GM12892 (cell line): ENCODE results near the gene TMF1.

Experiments
- DNase-seq: peaks from one replicate; pipeline ENCODE4 v3.0.0; 2011; ENCODE audit not compliant: insufficient read length
- FAIRE-seq: peaks from 2 replicates; lab custom pipeline; 2011; peaks lifted over from hg19 to GRCh38; lab: Jason Lieb, UNC
- POLR2A ChIP-seq: IDR thresholded peaks from 2 replicates; pipeline ENCODE4 v1.6.1; 2011; ENCODE audit warnings: low read depth, low read length, control low read depth
- POLR2AphosphoS5 ChIP-seq: IDR thresholded peaks from 2 replicates; pipeline ENCODE4 v1.6.1; 2011; ENCODE audit warnings: low read depth, low read length, control low read depth
- TAF1 ChIP-seq: IDR thresholded peaks from 2 replicates; pipeline ENCODE4 v1.6.1; 2011; ENCODE audit warnings: low read depth, mild to moderate bottlenecking, control low read depth, low read length, borderline replicate concordance

The TMF1 gene

DNA sequence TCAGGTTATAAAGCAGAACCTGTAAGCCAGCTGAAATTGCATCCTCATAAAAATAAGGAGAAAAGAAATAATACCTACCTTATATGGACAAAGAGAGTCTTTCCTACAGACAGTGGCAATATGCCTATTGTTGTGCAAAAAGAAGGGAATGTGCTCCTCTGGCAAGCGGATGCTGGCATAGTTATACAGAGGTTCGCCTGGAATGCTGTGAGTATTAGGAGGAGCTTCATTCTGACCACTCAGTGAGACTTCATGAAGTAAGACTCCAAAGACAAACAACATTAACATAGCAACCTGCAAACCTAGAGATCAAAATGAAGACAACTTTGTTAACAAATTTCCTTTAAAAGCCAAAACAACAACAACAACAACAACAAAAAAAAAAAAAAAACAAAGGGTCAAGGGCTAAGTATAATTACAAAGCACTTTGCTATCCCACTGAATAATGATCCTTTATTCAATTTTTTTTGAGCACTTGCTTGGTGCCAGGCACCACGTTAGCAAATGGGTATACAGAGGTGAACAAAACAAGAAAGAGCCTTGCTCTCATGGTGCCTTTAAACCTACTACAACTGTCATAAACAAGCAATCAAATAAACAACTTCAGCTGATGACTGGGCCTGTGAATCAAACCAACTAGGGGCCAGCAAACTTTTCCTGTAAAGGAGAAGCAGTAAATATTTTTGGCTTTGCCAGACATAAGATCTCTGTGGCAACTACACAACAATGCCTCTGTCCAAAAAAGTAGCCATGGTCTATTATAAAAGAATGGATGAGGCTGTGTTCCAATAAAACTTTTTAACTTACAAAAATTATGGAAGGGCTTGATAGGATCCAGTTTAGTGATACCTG lies 42.3 kb downstream of the TMF1 start:
- no peak for FAIRE-seq
- TF ChIP-seq TAF1 (no peak), POLR2AphosphoS5 (no peak), POLR2A (no peak)
- DNase-seq: no peak

DNA sequence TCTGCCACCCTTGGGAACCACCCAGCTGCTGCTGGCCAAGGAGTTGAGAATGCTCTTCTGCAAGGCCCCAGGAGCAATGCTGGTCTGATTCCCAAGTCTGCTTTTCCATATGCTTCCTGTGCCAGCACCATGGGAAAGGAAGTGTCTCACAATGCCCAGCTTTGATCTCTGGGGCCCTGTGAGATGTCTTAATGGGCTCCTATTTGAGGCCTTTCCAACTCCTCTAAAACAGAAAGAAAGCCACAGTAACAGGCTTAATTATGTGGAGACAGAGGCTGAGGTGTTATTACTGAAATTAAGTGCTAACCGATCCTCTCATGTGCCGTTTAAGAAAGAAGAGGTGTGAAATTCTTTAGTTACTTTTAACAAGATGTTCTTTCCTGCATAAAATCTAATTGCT lies 43.2 kb downstream of the TMF1 start:
- TF ChIP-seq POLR2AphosphoS5 (no peak), POLR2A (no peak), TAF1 (no peak)
- no peak for DNase-seq
- FAIRE-seq: no peak

DNA sequence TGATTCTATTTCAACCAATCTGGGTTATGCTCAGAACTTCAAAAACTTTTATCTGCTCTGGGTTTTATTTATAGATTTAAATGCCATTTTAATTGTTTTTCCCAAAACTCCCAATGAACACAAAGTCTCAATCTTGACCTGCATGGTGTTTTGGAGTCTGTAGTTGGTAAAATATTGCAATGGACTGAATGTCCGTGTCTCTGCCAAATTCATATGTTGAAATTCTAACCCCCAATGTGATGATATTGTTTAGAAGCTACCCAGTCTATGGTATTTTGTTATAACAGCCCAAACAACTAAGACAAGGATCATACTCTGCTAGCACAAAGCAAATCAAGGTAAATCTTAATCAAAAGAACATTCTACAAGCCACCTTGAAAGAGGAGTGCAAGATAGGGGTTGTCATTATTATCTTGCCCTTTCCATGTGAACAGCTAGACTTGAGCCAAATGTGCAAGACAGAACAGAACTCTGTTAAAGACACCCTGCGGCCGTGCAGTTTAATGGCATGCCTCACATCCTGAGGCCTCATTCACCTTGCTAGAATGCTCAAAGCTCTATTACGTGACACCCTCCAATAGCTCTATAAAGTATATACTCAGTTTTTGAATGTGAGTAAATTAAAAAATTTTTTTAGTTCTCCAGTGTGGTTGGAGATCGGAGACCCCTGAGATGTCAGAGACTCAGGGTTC lies 46.2 kb downstream of the TMF1 start:
- TF ChIP-seq POLR2A: no peak
- no peak for TF ChIP-seq TAF1
- no peak for TF ChIP-seq POLR2AphosphoS5
- no peak for FAIRE-seq
- no peak for DNase-seq

DNA sequence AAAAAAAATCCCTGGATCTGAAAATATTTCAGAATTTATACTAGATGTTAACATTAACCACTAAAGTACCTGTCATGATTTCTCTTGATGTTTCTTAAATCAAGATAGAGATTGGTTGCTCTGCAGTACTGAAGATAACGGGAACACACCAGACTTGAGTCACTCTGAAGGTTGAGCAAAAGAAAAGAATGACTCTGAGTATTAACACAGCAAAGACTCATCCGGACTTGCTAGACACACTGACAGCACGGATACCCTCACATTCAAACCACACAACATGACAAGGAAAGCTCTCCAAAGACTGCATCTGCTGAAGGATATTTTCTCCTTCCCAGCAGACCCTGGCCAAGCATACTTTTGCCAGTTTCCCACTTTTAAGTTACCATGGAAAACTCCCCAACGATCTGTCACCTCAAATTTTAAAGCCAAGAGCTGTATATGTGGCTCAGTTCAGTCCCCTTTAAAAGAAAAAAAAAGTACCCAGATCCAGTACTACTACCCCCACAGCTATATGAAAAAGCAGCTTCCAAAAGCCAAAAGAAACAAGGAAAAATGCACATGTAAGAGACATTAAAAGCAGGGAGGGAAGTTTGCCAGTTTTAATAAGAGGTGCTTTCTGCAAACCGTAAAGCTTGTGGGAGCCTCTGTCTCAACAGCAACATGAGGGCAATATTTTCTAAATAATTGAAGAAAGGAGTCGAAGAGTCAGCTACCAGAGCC lies 46.9 kb downstream of the TMF1 start:
- FAIRE-seq (no peak), DNase-seq (no peak)
- TF ChIP-seq POLR2A (no peak), POLR2AphosphoS5 (no peak), TAF1 (no peak)

DNA sequence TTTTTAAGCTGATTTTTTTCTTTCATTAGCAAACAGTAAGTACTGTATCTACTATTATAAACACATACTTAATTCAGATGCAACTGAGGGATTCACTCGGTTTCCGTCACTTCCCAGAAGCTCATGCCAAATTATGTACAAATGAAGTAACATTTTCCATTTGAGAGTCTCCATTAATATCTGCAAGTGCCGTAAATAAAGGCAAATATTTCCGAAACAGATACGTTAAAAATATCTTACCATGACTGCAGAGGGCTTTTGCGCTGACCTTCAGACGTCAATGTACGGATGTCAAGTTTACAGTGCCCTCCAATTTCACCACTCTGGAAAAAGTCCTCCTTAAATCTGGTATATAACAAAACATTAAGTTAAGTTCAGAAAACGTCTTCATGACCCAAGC lies 48.0 kb downstream of the TMF1 start:
- TF ChIP-seq TAF1 (no peak), POLR2AphosphoS5 (no peak), POLR2A (no peak)
- DNase-seq (no peak), FAIRE-seq (no peak)

DNA sequence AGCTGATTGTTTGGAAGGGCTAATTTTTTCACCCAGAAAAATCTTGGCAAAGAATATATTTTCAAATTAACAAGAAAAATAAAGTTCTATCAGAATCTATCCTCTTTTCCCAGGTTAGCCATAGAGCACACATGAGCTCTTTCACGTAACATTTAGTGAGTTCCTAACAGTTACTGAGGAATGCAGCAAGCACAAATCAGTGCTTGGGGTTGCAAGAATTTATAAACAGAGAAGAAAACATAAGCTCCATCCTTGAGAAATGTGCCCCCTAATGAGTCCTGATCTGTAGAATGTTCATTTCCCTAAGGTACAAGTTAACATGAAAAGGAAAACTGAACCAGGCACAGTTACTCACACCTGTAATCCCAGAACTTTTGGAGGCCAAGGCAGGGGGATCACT lies 52.5 kb downstream of the TMF1 start:
- TF ChIP-seq POLR2A (no peak), POLR2AphosphoS5 (no peak), TAF1 (no peak)
- FAIRE-seq: no peak
- no peak for DNase-seq

DNA sequence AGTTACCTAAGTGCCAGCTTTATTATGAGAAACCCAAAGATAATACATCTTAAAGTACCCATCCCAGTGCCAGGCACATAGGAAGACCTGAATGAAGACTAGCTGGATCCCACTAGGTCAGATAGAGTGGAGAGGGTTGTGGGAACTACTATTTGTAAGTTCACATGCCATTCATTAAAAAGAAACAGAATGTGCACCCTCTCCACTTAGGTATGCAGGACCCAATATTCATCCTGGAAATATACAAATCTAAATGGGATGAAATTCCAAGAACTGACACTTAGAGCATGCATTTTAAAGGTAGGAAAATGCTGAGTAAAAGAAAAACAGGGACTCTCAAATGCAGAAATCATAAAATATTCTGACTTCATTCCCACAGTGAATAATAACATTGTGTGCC lies 53.0 kb downstream of the TMF1 start:
- DNase-seq: no peak
- TF ChIP-seq POLR2A: no peak
- TF ChIP-seq POLR2AphosphoS5: no peak
- TF ChIP-seq TAF1: no peak
- FAIRE-seq: no peak

DNA sequence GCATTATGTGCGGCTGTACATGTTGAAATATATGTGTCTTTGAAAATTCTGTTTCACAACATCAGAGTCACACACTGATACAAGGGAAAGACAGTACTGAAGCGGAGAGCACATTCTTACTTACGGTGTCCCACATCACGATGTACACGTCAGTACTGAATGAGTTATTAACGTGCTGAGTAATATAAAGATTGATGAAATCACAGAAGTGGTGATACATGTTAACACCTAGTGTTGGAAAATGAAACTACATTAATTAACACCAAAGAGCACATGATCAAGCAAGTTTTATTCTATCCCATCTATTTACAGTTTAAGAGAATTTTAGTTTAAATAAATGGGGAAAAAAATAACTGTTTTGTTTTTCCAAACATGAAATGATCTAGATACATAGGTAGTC lies 54.2 kb downstream of the TMF1 start:
- TF ChIP-seq POLR2A: no peak
- no peak for TF ChIP-seq TAF1
- no peak for TF ChIP-seq POLR2AphosphoS5
- no peak for DNase-seq
- FAIRE-seq: no peak

DNA sequence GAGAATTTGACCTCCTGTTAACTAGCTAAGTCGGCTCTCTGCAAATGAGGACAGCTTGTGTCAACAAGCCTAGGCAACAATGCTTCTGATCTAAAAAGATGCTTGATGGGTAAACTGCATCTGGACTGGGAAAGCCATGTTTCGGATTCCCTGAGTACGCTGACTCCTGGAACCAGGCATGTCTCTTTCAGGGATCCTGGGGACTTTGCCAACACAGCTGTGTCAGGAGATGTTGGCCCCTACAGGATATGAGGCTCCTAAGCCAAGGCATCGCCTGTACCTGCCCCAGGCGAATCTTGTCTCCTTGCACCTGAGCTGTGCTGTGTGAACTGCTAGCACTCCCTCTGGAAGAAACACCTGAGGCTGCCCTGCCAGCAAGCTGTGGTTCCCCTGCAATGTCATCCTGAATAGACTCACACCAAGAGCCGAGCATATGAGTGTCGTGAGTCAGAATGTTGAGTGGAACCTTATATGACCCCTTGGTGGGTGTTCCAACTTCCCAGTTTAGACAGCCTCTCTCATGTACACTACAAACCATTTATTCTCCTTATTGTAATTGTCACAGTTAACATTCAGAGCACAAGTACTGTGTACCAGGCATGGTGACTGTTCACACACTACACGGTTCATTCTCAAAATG lies 55.7 kb downstream of the TMF1 start:
- FAIRE-seq (no peak), DNase-seq (no peak)
- TF ChIP-seq TAF1: no peak

DNA sequence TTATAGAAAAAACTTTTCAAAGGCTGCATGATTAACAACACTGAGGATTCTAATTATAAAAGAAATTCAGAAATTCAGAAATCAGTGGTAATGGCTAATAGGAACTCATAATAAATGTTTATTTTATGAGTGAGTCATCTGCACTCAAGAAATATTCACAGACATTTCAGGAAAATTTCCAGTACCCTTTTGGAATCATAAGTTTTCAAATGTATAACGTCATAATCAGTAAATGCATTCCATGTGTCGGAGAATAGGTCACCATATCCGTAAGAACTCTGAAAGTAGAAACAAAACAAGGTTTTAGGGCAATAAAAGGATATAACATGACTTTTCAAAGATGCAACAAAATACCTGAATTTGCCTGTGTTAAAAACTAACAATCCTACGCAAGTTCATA lies 63.4 kb downstream of the TMF1 start:
- TF ChIP-seq POLR2AphosphoS5 (no peak), TAF1 (no peak), POLR2A (no peak)
- DNase-seq (no peak), FAIRE-seq (no peak)

DNA sequence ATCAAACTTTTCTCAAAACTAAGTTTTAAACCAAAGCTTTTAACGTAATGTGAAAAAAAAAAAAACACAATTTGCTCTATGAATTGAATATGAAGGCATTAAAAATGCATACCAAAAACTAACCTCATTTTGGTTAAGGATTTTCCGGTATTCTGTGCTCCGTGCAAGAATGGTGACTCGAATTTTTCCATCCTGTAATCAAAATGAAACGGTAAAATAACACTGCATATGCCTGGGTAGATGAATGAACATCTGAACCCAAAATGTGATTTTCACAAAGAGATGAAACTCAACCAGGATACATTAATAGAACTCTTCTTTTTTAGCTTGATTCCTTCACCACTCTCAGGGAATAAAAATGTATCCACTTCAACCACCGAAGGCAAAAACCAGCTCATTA lies 64.8 kb downstream of the TMF1 start:
- DNase-seq (no peak), FAIRE-seq (no peak)
- TF ChIP-seq POLR2AphosphoS5 (no peak), TAF1 (no peak), POLR2A (no peak)
